AML-193 (cell line): ENCODE results near the gene FAT1.
"Not testable (repeated sequence)": the region's sequence is repeated elsewhere in the genome, so short reads cannot be mapped to it uniquely, and the experiment has no call there.

ENCODE experiments used
- DNase-seq, 2 experiments: peaks; one replicate each; lab custom pipeline; 2025; lab: John Stamatoyannopoulos, UW

The FAT1 gene

DNA sequence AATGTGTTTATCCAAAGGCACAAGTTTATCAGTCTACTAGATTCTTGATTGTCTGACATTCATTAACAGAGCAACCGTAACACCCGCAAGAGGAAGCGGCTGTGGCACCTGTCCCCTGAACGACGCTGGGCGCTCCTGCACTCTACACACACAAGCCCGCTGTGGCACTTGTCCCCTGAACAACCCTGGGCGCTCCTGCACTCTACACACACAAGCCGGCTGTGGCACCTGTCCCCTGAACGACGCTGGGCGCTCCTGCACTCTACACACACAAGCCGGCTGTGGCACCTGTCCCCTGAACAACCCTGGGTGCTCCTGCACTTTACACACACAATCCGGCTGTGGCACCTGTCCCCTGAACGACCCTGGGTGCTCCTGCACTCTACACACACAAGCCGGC, 64.2 kb downstream of the FAT1 start:
- DNase-seq = not testable (repeated sequence)

DNA sequence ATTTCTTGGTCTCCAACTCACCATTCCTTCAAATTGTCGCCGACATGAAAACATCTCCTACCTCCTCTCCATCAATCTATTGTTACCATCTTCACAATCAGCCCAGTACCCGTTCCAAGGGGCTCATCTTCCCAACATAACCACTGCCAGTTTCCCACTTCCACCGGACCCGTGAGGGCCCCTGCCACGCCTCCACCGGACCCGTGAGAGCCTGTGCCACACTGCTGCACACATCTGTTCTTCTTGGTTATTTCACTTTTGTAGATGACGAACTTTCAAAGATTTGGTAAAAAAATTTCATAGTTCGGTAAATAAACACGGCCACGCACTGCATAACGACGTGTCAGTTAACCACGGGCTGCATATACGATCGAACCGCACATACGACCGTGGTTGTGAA, 65.0 kb downstream of the FAT1 start:
- no peak for DNase-seq

DNA sequence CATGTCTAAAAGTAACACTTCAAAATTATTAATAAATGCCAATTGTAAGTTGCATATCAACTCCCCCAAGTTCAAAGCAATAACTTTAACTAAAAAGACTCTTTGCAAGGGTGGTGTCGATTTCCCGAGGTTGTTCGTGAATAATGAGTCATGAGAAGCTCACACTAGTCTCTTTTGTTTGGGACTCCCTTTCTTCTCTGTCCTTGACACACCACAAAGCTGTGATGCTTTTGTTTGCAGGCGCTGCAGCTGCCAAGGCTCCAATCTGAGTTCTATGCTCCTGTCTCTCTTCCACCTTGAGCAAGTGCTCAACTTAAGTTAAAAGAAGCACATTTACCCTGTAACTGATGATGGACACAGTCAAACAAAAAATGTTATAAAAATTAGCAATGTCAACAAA, 65.9 kb downstream of the FAT1 start:
- DNase-seq = no peak

DNA sequence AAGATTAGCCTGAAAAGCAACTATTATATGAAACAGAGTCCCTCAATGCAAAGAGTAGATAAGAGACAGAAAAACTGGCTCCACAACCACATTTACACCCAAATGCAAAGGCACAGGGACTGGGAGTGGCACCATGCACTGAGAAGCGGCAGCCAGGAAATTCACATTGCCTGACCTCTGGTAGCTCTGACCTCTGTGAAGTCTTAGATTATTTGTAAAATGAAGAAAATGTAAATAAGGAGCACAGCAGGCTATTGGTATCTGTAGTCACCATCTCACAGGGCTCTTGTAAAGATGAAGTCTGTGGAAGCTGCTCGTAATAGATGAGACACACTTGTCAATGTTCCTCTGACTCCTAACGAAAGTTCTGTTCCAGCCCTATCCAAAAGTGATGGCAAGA, 69.7 kb downstream of the FAT1 start:
- no peak for DNase-seq

DNA sequence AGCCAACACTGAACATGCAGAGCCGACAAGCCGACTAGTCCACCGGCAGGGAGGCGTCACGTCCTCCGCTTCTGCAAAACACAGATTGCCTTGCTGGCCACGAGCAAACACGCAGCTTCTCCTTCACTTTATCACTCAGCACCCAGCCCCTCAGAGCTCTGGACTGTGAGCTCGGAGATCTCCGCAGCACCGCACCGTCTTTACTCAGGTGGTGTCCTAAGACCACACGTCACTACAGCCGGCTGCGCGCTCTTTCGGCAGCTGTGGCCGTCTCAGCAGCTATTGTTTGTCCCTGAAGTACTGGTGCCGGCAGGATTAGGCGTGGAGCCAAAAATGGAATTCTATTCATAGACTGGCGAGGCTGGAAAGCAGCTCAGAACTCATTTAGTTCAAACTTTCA, 72.0 kb downstream of the FAT1 start:
- DNase-seq = no peak

DNA sequence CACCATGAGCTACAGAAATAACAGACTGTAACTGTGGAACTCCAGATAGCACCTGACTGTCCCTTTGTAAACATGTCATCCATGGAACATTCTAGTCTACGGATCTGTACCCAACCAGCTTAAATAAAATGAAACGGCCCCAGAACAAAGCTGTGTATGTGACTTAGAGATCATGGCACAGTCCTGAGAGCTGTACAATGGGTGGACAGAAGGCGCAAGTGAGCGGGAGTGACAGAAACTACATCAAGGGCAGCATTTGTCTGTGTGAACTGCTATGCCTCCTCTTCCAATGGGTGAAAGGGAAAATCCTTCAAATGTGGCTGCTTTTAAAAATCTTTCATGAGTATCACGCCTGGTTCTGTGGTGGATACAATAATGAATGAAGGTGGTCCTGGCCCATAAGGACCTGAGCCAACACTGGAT, 72.5 kb downstream of the FAT1 start:
- no peak for DNase-seq

DNA sequence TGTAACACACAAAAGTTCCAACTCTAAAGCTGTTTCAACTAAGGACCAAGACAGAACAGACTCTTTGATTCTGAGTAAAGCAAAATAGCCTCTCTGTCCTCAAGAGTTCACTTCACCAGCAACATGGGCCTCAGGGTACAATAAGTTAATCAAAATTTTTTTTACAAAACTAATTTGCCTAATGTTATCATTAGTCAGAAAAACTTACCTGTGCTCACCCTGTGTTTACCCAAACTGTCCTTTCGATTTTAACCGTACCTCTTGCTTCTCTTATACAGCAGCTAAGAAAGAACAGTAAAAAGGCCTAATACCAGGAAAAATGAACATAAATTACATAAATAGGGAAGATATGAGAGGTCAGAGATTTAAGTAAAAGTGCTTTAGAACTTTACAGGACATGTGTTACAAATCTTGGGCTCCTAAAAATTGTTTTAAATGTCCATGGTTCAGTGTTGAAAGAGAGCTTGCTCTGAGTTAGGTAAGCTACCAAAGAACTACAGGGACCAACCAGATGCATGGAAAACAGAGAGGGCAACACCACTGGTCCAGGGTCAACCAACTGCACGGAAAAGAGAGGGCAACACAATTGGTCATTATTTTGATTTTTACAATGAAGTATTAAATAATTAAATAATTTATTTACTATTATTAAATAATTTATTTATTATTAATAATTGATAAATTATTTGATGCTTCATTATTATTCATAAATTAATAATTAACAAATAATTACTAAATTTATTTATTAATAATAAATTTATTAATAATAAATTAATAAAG, 73.1 kb downstream of the FAT1 start:
- no peak for DNase-seq

DNA sequence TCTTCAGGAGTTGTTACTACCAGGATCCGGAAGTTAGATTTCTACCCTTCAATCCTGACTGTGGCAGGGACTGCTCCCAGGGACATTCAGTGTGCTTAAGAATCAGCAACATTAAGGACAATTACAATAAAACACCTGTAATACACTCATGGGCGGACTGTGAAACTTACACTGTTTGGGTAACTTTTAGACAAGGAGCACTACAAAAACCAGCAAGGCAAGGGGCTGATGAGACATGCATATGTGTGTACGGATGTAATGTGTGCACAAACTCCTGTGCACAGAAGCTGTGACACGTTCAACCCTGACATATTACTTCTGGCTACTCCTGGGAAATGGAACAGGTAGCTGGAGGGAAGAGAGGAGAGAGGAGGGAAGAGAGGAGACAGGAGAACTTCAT, 75.8 kb downstream of the FAT1 start:
- DNase-seq = no peak

DNA sequence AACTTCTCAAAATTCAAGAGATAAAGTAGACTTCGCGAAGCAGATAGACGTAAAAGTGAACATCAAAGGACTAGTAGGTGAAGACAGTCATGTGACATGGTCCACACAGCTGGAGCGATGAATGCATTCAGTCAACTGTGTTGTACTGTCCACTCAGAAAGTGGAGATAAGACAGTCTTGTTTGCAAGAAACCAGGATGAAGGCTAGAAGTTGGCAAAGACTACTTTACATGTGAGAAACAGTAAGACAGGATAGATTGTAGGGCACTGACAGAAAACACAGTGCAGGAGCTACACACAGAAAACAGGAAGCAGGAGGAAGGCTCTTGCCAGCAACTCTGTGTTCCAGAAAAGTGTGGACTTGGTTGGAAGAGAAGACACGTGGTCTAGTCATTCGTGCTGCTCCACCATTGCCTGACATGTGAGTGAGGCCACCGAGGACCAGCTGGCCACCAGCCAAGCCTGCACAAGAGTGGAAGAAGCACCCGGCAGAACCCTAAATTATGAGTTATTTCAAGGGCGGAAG, 78.9 kb downstream of the FAT1 start:
- no peak for DNase-seq

DNA sequence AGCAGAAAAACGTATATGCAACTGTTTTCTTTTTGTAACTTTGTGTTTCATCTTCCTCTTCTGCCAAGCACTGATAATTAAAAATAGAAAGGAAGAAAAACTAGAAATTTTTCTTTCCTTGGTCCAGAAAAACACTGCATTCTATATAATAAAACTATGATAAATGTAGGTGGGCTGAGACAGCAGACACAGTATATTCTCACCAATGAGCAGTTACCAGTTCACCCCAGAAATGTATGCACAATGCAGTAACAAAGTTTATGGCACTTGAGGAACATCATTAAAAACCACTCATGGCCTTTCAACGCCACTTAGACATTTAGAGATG, 79.4 kb downstream of the FAT1 start:
- no peak for DNase-seq

DNA sequence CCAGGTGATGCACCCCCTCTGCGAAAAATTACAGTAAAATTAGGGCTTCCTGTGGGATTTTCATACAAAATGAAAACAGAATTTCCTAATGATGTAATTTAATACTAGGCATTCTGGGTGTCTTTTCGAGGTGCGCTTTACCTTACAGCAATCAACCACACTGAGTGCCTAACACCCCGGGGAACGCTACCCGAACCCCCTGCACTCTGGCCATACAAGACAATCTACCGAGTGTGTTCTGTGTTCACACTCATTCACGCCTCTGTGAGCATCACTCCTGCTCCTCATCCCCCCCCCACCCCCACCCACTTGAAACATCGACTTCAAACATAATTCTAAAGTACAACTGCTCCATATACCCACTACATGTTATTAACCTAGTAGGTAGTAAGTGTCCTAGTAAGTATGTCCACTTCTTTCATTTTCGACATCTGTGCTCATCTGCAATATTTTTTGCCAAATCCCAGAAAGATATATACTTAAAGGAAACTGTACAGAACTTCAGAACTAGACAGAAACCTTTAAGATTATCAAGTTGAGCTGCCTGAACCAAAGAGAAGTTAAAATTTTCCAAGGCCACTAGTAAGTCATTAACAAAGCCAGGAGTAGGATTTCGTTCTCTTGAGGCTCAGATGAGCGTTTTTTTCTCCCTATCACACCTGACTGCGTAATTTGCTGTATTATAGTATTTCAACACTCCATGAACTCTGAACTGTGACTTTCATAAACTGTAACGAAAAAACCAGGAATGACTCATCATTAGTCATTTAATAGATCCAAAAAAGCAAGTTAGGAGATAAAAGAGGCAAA, 80.0 kb downstream of the FAT1 start:
- DNase-seq = no peak

DNA sequence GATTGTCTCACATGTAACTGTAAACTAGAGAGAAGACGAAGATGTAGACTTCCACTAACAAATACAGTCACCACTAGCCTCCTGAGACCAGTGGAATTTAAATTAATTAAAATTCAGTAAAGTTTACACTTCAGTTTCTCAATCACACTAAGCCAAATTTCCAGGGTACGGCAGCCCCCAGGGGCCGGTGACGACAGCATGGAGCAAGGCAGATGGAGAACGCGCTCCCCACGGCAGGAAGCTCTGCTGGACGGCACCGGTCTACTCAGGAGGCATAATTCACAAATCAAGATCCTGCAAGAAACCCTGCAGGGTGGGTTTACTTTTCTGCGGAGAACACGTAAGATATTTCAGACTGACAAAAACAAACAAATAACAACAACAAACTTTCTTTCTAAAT, 80.7 kb downstream of the FAT1 start:
- no peak for DNase-seq

DNA sequence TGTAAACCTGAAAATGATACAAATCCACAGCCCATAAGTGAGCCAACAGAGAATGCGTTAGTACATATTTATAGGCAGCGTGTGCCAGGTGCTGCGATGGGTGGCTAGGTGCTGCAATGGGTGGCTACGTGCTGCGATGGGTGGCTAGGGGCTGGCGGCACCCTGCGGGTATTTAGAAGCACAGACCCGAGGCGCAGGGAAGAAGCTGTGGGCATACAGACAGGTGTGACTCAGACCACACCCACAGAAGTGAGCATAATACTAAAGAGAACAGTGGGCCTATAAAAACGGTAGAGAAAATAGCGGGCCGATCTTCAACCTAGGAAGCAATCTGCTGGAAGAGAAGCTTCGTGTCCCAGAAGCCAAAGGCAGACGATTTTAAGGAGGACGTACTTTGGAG, 81.1 kb downstream of the FAT1 start:
- no peak for DNase-seq

DNA sequence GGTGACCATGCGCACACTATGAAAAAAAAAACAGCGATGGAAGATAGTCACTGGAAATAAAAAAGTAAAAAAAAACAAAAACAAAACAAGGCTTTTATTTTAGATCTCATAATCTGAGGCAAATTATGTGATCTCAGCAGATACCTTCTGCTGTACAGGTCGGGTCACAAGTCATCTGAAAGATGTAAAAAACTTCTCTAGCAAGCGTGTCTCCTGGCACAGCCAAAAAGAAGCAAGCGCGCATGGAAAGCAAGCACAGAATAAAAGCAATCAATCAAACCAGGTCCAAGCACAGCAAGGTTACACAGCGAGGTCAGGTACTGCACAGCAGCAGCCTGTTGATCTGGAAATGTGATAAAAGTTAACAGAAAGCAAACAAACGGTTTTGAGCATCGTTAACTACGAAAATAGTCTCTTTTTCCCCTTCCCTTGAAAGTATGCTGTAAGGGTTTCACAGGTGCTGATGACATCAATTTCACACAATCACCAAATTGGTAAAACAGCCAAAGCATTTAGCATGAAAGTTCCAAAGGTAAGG, 89.0 kb downstream of the FAT1 start:
- DNase-seq = no peak

DNA sequence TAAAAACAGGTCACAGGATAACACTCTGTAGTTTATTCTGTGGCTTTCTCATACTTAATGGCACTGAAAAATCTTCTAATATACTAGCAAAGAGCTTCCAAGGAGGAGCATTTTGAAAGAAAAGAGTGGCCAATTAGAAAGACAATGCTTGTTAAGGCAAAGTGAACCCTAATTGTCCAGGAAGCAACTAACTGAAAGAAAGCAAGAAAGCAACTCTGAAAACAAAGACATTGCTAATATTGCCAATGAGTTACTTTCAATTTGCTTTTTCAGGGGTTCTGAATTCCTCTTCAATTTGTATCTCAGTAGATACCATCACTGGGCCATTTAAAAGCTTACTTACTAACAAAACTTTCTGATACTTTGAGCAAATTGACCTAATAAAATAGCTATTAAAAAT, 89.8 kb downstream of the FAT1 start:
- no peak for DNase-seq

DNA sequence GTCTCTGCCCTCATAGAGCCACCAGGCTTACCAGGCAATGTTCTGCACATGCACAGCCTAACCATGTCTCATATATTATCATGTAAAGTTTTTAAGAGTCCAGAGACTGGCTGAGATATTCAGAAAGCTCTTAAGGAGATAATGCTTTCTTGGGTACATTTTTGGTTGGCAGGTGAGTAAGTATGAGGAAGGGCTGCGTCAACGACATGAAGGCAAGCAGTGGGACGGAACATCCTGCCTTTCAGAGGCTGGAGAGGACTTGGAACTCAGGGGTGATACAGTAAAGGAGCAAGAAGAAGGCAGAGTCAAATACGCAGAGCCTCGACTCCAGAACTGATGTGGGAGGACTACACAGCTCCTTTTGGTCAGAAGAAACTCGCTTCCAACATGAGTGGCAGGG, 93.5 kb downstream of the FAT1 start:
- DNase-seq = no peak

DNA sequence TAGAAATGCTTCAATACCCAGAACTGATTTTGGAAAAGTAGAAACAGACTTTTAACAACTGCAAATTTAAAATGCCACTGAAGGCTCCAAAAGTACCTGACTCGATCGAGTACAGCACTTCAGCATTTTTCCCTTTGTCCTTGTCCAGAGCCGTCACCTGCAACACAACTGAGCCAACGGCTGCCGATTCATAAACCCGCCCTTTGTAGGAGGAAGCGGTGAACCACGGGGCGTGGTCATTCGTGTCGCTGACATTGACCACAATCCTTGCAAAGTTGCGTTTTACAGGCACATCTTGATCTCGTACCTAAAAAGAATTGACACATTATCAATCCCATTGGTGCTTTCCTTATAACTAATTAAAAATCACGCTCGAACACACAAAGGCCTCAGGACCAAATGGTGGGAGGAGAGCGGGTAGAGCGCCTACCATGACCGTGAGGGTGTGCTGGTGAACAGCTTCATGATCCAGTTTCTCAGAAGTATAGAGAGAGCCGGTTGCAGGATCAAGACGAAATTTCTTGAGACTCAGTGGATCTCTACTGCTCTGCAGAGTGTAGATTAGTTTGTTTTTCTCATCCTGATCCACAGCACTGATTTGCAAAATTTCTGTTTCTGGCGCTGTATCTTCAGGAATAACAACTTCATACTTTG, 95.5 kb downstream of the FAT1 start:
- DNase-seq = no peak

DNA sequence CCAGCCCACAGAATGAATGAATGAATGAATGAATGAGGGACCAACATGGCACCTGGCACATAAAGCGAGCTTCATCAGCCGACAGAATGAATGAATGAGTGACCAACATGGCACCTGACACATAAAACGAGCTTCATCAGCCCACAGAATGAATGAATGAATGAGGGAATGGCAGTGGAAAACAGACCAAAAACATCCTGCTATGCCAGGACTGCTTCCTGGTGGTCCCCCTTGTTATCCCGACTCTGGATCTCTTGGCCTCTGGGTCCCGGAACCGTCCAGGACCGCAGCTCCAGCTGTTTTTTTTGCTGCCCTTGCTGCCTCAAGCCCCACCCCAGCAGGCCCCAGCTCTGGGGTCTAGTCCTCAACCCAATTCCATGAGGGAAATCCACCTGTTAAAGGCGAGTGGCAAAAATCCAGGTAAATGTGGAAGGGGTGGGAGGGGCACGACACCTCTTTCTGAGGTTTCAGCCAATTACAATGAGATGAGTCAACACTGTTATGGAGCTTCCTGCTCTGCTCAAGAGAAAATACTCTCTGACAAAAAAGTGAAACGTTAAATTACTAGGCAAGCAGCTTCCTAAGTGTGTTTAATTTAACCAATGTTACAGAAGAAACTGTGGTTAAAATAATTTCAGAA, 96.3 kb downstream of the FAT1 start:
- no peak for DNase-seq

DNA sequence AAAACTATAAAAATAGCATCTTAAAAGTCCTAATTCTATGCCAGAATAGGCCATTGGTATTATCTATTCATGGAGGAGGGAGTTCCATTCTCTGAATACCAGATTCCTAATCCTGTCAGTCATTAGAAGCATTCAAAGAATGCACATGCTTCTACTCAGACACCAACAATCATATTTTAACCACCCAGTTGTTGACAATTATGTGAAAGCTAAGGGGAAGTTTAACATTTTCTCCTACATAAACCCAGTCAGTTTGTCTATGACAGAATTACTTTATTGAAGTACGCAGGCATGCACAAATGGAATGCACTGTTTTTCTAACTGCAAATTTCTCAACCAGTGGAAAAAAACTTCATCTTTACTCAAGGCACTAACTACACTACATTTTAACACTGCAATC, 98.7 kb downstream of the FAT1 start:
- no peak for DNase-seq

DNA sequence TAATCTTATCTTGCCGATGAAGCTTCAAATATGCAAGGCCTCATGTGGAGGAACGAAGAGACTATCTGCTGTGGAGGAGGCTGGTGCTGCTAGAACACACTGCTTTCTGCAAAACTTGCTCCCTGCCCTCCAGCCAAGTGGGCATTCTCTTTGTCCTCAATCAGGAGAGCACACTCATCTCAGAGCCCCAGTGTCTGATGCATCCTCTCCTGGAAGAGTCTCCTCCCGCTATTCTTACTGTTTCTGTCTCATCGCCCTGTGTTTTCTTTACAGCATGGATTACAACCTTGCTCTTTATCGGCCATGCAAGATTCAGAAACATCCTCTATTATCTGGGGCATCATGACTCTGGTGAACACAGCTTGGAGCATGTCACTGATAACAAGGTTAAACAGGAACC, 100.1 kb downstream of the FAT1 start:
- no peak for DNase-seq

DNA sequence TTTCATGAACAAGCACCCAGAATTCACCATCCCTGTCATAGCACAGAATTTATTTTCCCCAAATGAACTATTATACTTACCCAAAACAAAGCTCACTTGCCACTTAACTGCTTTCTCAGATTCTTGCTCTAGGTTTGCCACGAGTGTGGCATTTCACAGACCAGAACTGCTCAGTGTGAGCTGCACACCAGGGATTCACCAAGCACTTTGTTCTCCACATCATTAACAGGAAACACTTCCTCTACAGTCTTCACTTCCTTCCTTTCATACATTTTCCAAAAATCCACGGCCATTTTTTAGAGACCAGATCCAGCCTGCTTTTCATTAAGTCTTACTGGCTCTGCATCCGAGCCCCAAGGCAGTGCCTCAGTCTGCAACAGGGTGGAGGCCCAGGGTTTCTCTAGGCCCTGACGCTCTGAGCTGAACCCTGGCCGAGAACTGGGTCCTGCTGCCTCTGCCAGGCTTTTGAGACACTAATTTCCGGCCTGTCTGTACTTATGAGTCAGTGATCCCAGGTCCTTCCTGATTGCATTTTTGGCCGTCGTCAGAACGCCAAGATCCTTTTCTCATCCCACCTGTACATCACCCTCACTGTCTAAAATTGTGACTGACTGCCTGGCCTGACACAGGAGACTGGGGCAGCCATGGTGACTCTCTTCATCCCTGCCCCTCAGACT, 100.7 kb downstream of the FAT1 start:
- DNase-seq = no peak
